Right lung (tissue), 10 donors: ENCODE results near the gene ZNF735. TPM values are rescaled to one million over a fixed set of nuclear protein-coding genes. Genes with fewer than 3 reads are reported as not detected.
"Not testable (repeated sequence)": the region's sequence is repeated elsewhere in the genome, so short reads cannot be mapped to it uniquely, and the experiment has no call there.

Experiments
- DNase-seq, 2 donors: peaks; one replicate each; pipeline ENCODE4 v3.0.0-alpha.2; 2013
- long read RNA-seq, 8 donors: transcript quantifications; one replicate each; lab custom pipeline, GENCODE V29; 2026
- polyA plus RNA-seq, 5 donors: library from polyadenylated mRNA; unstranded; fragments of 120-200 nt; gene quantifications; one replicate each; pipeline versions ENCODE4 v1.2.1 to v1.2.3, GENCODE V29; 2013; ENCODE audit warnings: inconsistent platforms in 1 of 5, low replicate concordance in 1 of 5; ENCODE audit not compliant: insufficient read length in 5 of 5, insufficient read depth in 1 of 5

The ZNF735 gene
- polyA plus RNA-seq = not detected
- long read RNA-seq, donor 1 = 0 reads
- long read RNA-seq, donor 2 = 0 reads
- long read RNA-seq, donor 3 = 0 reads
- long read RNA-seq, donor 4 = 0 reads
- long read RNA-seq, donor 5 = 0 reads
- long read RNA-seq, donor 6 = 0 reads
- long read RNA-seq, donor 7 = 0 reads
- long read RNA-seq, donor 8 = 0 reads

- DNase-seq = no peak
These were observed at the start of gene ZNF735 for GRCh38 chr7:64206903-64207302. TSS of gene ZNF735 (plus strand) at chr7:64207203. CDS start at chr7:64207203, 0 bp downstream.

GRCh38 chr7:64170974-64171373 lies 36.0 kb upstream of the ZNF735 start:
- not testable (repeated sequence) for DNase-seq

- no peak for DNase-seq
These were observed 32.7 kb upstream of the ZNF735 start for GRCh38 chr7:64174328-64174727.

- DNase-seq = no peak
These were observed 32.1 kb upstream of the ZNF735 start for GRCh38 chr7:64174941-64175340.

- no peak for DNase-seq
These were observed 26.0 kb upstream of the ZNF735 start for GRCh38 chr7:64180989-64181388.

GRCh38 chr7:64181586-64181985 lies 25.4 kb upstream of the ZNF735 start:
- DNase-seq = no peak

- DNase-seq = no peak
These were observed 24.8 kb upstream of the ZNF735 start for GRCh38 chr7:64182036-64182790.

GRCh38 chr7:64183126-64183742 lies 23.8 kb upstream of the ZNF735 start:
- DNase-seq = no peak

GRCh38 chr7:64183827-64184372 lies 23.1 kb upstream of the ZNF735 start:
- DNase-seq = no peak

GRCh38 chr7:64184376-64184775 lies 22.6 kb upstream of the ZNF735 start:
- DNase-seq = no peak

- no peak for DNase-seq
These were observed 19.6 kb upstream of the ZNF735 start for GRCh38 chr7:64187408-64187807.

- no peak for DNase-seq
These were observed 14.8 kb upstream of the ZNF735 start for GRCh38 chr7:64192148-64192704.

GRCh38 chr7:64192775-64193174 lies 14.2 kb upstream of the ZNF735 start:
- no peak for DNase-seq

- not testable (repeated sequence) for DNase-seq
These were observed 12.8 kb downstream of the ZNF735 start for GRCh38 chr7:64219710-64220298.

- DNase-seq = no peak
These were observed 16.4 kb downstream of the ZNF735 start for GRCh38 chr7:64223366-64223765.

GRCh38 chr7:64228174-64228573 lies 21.2 kb downstream of the ZNF735 start, which contains the start of gene ZNF679:
TSS of gene ZNF679 (plus strand) at chr7:64228474. CDS start at chr7:64249118, 20,644 bp downstream.
- DNase-seq = not testable (repeated sequence)

GRCh38 chr7:64266341-64266919 lies 59.4 kb downstream of the ZNF735 start:
- DNase-seq = no peak
